OCI-LY3 (cell line): ENCODE measurements around the gene CYGB.

Source experiments
- H2AFZ ChIP-seq: fragments of 200-600, 300-600 bp; shearing (Covaris generic); 2 replicates; pipeline ENCODE4 v1.6.0; 2014; ENCODE audit warnings: antibody characterized with exemption, low read depth, low read length
- H3K27ac ChIP-seq: fragments of 200-600, 300-600 bp; sonication (generic); 2 replicates; pipeline ENCODE4 v1.5.1; 2014; ENCODE audit warnings: mild to moderate bottlenecking, low read length, moderate library complexity, mixed read lengths
- H3K27me3 ChIP-seq: fragments of 200-600, 300-600 bp; sonication (generic); 2 replicates; pipeline ENCODE4 v1.6.1; 2014; ENCODE audit warnings: low read depth, low read length, mixed read lengths
- H3K36me3 ChIP-seq: fragments of 200-600, 300-600 bp; sonication (generic); replicated peaks from 2 replicates; pipeline ENCODE3; 2014; ENCODE audit warnings: low read depth, low read length, mixed read lengths
- H3K4me1 ChIP-seq: fragments of 300-600, 200-600 bp; sonication (generic); 2 replicates; pipeline ENCODE4 v1.6.1; 2014; ENCODE audit warnings: low read length, mixed read lengths
- H3K4me2 ChIP-seq: fragments of 200-600, 300-600 bp; sonication (generic); 2 replicates; pipeline ENCODE4 v1.6.1; 2014; ENCODE audit warnings: low read length, mixed read lengths
- H3K4me3 ChIP-seq: fragments of 300-600, 200-600 bp; sonication (generic); 2 replicates; pipeline ENCODE4 v1.5.1; 2014; ENCODE audit warnings: antibody characterized with exemption, mild to moderate bottlenecking, low read length, moderate library complexity
- H3K79me2 ChIP-seq: fragments of 300-600, 200-600 bp; shearing (Covaris generic); 2 replicates; pipeline ENCODE4 v1.6.1; 2014; ENCODE audit warnings: mild to moderate bottlenecking, low read length, mixed read lengths
- H3K9ac ChIP-seq: fragments of 300-600, 200-600 bp; shearing (Covaris generic); 2 replicates; pipeline ENCODE4 v1.6.0; 2014; ENCODE audit warnings: mild to moderate bottlenecking, low read length, moderate library complexity
- H3K9me3 ChIP-seq: fragments of 200-600, 300-600 bp; shearing (Covaris generic); 2 replicates; pipeline ENCODE4 v1.6.1; 2014; ENCODE audit warnings: low read length, mixed read lengths; ENCODE audit not compliant: insufficient read depth
- H4K20me1 ChIP-seq: fragments of 200-600, 300-600 bp; sonication (generic); 2 replicates; pipeline ENCODE4 v1.6.1; 2016; ENCODE audit warnings: low read length, mixed read lengths; ENCODE audit not compliant: insufficient read depth
- EZH2phosphoT487 ChIP-seq: fragments of 200-600 bp; shearing (Covaris generic); IDR thresholded peaks from 2 replicates; pipeline ENCODE4 v1.6.1; 2018; ENCODE audit warnings: antibody characterized with exemption, mixed run types, low read depth
- TF ChIP-seq, protein P1 (sequence below): fragments of 200-600, 300-600 bp; sonication (generic); IDR thresholded peaks from 2 replicates; pipeline ENCODE4 v1.5.1; 2014; ENCODE audit warnings: antibody characterized with exemption, low read length, low read depth

CYGB gene

GRCh38 chr17:76480632-76481031 is 56.9 kb downstream of the CYGB start:
- H3K9ac ChIP-seq = peak overlapping the region; percentile 78
- H3K9me3 ChIP-seq = no peaks in the 10 kb centered on the region
- no peak overlapping the region; the same call in 1 of the 2 replicates for H2AFZ ChIP-seq
- H3K36me3 ChIP-seq = peaks cover 3% of the 10 kb centered on the region
- no peaks in the 10 kb centered on the region for H3K79me2 ChIP-seq
- H3K4me2 ChIP-seq = peak overlapping the region; percentile 83
- H3K27me3 ChIP-seq = no peaks in the 10 kb centered on the region
- H3K27ac ChIP-seq = peak overlapping the region; percentile 95
- no peak for TF ChIP-seq EZH2phosphoT487
- TF ChIP-seq, protein P1, sequence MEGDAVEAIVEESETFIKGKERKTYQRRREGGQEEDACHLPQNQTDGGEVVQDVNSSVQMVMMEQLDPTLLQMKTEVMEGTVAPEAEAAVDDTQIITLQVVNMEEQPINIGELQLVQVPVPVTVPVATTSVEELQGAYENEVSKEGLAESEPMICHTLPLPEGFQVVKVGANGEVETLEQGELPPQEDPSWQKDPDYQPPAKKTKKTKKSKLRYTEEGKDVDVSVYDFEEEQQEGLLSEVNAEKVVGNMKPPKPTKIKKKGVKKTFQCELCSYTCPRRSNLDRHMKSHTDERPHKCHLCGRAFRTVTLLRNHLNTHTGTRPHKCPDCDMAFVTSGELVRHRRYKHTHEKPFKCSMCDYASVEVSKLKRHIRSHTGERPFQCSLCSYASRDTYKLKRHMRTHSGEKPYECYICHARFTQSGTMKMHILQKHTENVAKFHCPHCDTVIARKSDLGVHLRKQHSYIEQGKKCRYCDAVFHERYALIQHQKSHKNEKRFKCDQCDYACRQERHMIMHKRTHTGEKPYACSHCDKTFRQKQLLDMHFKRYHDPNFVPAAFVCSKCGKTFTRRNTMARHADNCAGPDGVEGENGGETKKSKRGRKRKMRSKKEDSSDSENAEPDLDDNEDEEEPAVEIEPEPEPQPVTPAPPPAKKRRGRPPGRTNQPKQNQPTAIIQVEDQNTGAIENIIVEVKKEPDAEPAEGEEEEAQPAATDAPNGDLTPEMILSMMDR = no peak
- peak overlapping the region; percentile 60 for H3K4me3 ChIP-seq
- H3K4me1 ChIP-seq = peaks cover 49% of the 10 kb centered on the region
- H4K20me1 ChIP-seq = no peaks in the 10 kb centered on the region

- Histone ChIP-seq H3K27me3 (no peaks in the 10 kb centered on the region), H3K9me3 (no peaks in the 10 kb centered on the region), H3K4me2 (no peak overlapping the region), H3K79me2 (no peaks in the 10 kb centered on the region), H3K36me3 (peaks cover 3% of the 10 kb centered on the region), H3K4me3 (no peak overlapping the region), H4K20me1 (no peaks in the 10 kb centered on the region), H3K4me1 (peaks cover 44% of the 10 kb centered on the region), H2AFZ (no peak overlapping the region), H3K9ac (no peak overlapping the region), H3K27ac (no peak overlapping the region)
- TF ChIP-seq EZH2phosphoT487 = no peak
- TF ChIP-seq, protein P1 = no peak
Measured at GRCh38 chr17:76479515-76480060, 57.9 kb downstream of the CYGB start.

- peaks cover 38% of the 10 kb centered on the region for H3K4me1 ChIP-seq
- no peak overlapping the region for H3K9ac ChIP-seq
- H3K36me3 ChIP-seq = peaks cover 3% of the 10 kb centered on the region
- no peak overlapping the region for H3K4me3 ChIP-seq
- no peaks in the 10 kb centered on the region for H3K79me2 ChIP-seq
- H3K4me2 ChIP-seq = no peak overlapping the region
- no peak overlapping the region for H2AFZ ChIP-seq
- no peaks in the 10 kb centered on the region for H3K9me3 ChIP-seq
- no peak for TF ChIP-seq EZH2phosphoT487
- TF ChIP-seq, protein P1 = no peak
- no peaks in the 10 kb centered on the region for H4K20me1 ChIP-seq
- no peaks in the 10 kb centered on the region for H3K27me3 ChIP-seq
- no peak overlapping the region for H3K27ac ChIP-seq
Measured at GRCh38 chr17:76478730-76479514, 58.6 kb downstream of the CYGB start.

DNA sequence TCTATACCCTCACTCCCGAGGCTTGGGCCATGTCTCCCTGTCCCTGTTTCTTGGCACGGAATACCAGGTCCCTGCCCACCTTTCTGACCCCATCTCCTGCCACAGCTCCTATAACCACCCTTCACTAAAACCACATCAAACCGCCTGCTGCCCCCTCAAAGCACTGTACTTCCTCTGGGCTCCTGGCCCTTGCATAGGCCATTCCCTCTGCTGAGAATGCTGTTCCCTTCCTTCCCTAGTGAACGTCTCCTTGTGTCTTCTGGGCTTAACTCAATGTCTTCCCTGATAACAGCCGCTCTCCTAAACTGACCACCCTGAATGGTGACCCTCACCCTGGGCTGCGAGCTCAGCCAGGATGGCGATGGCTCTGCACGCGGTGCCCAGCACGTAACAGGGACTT is 59.4 kb downstream of the CYGB start:
- Histone ChIP-seq H3K9ac (no peak overlapping the region), H3K27ac (no peak overlapping the region), H4K20me1 (no peaks in the 10 kb centered on the region), H3K27me3 (no peaks in the 10 kb centered on the region), H2AFZ (no peak overlapping the region), H3K36me3 (no peaks in the 10 kb centered on the region), H3K79me2 (no peaks in the 10 kb centered on the region), H3K4me1 (peaks cover 30% of the 10 kb centered on the region), H3K4me2 (no peak overlapping the region), H3K9me3 (no peaks in the 10 kb centered on the region), H3K4me3 (no peak overlapping the region)
- TF ChIP-seq, protein P1 = no peak
- TF ChIP-seq EZH2phosphoT487 = no peak
